Tibial nerve (tissue), 4 donors: ENCODE measurements around the gene RAB3GAP2. TPM values are rescaled to one million over a fixed set of nuclear protein-coding genes. Genes with fewer than 3 reads are reported as not detected.

Experiments used
- DNase-seq, 2 donors: peaks; one replicate each; pipeline ENCODE4 v3.0.0-alpha.2; 2019; ENCODE audit warnings: low spot score in 2 of 2
- H3K27ac ChIP-seq, 4 donors: fragments of 200-600 bp; sonication (generic) in 3 of 4; one replicate each; pipeline ENCODE4 v1.5.1; 2017 to 2019; ENCODE audit warnings: mild to moderate bottlenecking in 1 of 4
- H3K27me3 ChIP-seq, 2 donors: fragments of 200-600 bp; sonication (generic) in 1 of 2; one replicate each; pipeline versions ENCODE4 v1.5.1 to v1.6.0; 2017 to 2019
- H3K36me3 ChIP-seq, 3 donors: fragments of 200-600 bp; sonication (generic); one replicate each; pipeline ENCODE4 v1.5.1; 2018 to 2019
- H3K4me1 ChIP-seq, 4 donors: fragments of 200-600 bp; sonication (generic) in 3 of 4; one replicate each; pipeline ENCODE4 v1.5.1; 2017 to 2019
- H3K4me3 ChIP-seq, 4 donors: fragments of 200-600 bp; sonication (generic) in 3 of 4; one replicate each; pipeline ENCODE4 v1.5.1; 2017 to 2019; ENCODE audit warnings: mild to moderate bottlenecking in 1 of 4, moderate library complexity in 1 of 4
- H3K9me3 ChIP-seq, 4 donors: fragments of 200-600 bp; sonication (generic) in 3 of 4; one replicate each; pipeline ENCODE4 v1.5.1; 2017 to 2019
- EP300 ChIP-seq, 2 donors: sonication (generic); formaldehyde crosslinking; IDR thresholded peaks; one replicate each; pipeline ENCODE4 v1.6.1; 2017; ENCODE audit warnings: antibody characterized with exemption in 2 of 2, mild to moderate bottlenecking in 1 of 2
- POLR2A ChIP-seq, 2 donors: fragments of 450-650 bp; IDR thresholded peaks; one replicate each; pipeline ENCODE4 v1.6.1; 2017; ENCODE audit warnings: antibody characterized with exemption in 2 of 2, mild to moderate bottlenecking in 2 of 2, moderate library complexity in 2 of 2
- WGBS, 2 donors: methylation state at CpG; one replicate each; pipeline ENCODE4 v1.1.5; 2018; 5-methylcytosine and 5-hydroxymethylcytosine counted together
- total RNA-seq, 4 donors: library from RNA; depleted of rRNA; stranded (reverse); fragments of >200 nt; gene quantifications; one replicate each; pipeline ENCODE4 v1.1.0, GENCODE V29; 2016
- TF ChIP-seq, protein P1 (sequence below), 5 experiments: fragments of 200-600 bp in 3 of 5; fragments of 450-650 bp in 2 of 5; sonication (generic) in 3 of 5; IDR thresholded peaks; one replicate each; pipeline ENCODE4 v1.5.1; 2016 to 2019; ENCODE audit warnings: antibody characterized with exemption in 5 of 5, mild to moderate bottlenecking in 3 of 5, moderate library complexity in 2 of 5

The RAB3GAP2 gene
- total RNA-seq, 4 donors from 2014 or later: 30.6 to 36.8 (median 31.2) TPM

GRCh38 chr1:220298470-220299205, 26.4 kb upstream of the RAB3GAP2 start:
- Histone ChIP-seq H3K4me3 (no peak overlapping the region), H3K9me3 (no peaks in the 10 kb centered on the region), H3K4me1 (peaks cover 0 to 22% (median 0%) of the 10 kb centered on the region in 4 donors), H3K36me3 (no peaks in the 10 kb centered on the region), H3K27ac (no peak overlapping the region), H3K27me3 (no peaks in the 10 kb centered on the region)
- no peak for TF ChIP-seq POLR2A (IDR thresholded peaks at IDR 0.05)
- no peak for TF ChIP-seq EP300 (IDR thresholded peaks at IDR 0.05)
- TF ChIP-seq, protein P1, sequence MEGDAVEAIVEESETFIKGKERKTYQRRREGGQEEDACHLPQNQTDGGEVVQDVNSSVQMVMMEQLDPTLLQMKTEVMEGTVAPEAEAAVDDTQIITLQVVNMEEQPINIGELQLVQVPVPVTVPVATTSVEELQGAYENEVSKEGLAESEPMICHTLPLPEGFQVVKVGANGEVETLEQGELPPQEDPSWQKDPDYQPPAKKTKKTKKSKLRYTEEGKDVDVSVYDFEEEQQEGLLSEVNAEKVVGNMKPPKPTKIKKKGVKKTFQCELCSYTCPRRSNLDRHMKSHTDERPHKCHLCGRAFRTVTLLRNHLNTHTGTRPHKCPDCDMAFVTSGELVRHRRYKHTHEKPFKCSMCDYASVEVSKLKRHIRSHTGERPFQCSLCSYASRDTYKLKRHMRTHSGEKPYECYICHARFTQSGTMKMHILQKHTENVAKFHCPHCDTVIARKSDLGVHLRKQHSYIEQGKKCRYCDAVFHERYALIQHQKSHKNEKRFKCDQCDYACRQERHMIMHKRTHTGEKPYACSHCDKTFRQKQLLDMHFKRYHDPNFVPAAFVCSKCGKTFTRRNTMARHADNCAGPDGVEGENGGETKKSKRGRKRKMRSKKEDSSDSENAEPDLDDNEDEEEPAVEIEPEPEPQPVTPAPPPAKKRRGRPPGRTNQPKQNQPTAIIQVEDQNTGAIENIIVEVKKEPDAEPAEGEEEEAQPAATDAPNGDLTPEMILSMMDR (IDR thresholded peaks at IDR 0.05): no peak
- 86 to 88% methylated on average over 8 to 9 of the region's 9 CpGs for WGBS, 2 donors
- DNase-seq: no peak

GRCh38 chr1:220296981-220297380, 24.7 kb upstream of the RAB3GAP2 start:
- Histone ChIP-seq H3K9me3 (no peaks in the 10 kb centered on the region), H3K4me1 (peaks cover 0 to 22% (median 0%) of the 10 kb centered on the region in 4 donors), H3K27ac (no peak overlapping the region), H3K27me3 (no peaks in the 10 kb centered on the region), H3K36me3 (no peaks in the 10 kb centered on the region), H3K4me3 (no peak overlapping the region)
- DNase-seq: no peak
- WGBS, 2 donors: 81 to 88% methylated on average over 1 of the region's 1 CpG
- TF ChIP-seq POLR2A (IDR thresholded peaks at IDR 0.05) (no peak), EP300 (IDR thresholded peaks at IDR 0.05) (no peak)
- TF ChIP-seq, protein P1 (IDR thresholded peaks at IDR 0.05): no peak

DNA sequence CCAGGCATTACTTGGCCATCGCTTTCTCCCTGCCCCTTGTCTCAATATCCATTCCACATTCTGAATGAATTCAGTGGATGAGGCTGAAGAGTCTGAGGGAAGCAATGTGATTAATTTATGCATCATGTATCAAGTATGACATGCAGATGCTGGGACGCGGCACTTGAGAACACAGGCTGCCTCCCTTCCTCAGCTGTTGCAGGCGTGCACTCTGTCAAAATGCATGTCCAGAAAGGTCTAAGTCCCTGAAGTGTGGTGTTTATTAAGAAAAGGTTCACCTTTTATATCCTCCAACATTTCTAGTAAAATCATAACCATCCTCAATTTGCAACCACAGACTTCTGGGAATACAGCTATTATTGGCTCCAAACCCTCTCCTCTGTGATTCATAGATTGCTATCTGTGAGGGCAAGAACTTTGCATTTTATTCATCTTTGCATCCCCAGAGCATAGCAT, 22.6 kb upstream of the RAB3GAP2 start:
- 44 to 48% methylated on average over 4 of the region's 4 CpGs for WGBS, 2 donors
- Histone ChIP-seq H3K9me3 (no peaks in the 10 kb centered on the region), H3K36me3 (no peaks in the 10 kb centered on the region), H3K4me1 (peaks cover 0 to 5% (median 0%) of the 10 kb centered on the region in 4 donors), H3K4me3 (no peak overlapping the region), H3K27ac (no peak overlapping the region), H3K27me3 (no peaks in the 10 kb centered on the region)
- DNase-seq: no peak
- TF ChIP-seq POLR2A (IDR thresholded peaks at IDR 0.05) (no peak), EP300 (IDR thresholded peaks at IDR 0.05) (no peak)
- TF ChIP-seq, protein P1 (IDR thresholded peaks at IDR 0.05): no peak

GRCh38 chr1:220291580-220291979, 19.3 kb upstream of the RAB3GAP2 start:
- H3K4me1 ChIP-seq: peaks cover 0 to 3% (median 0%) of the 10 kb centered on the region in 4 donors
- no peaks in the 10 kb centered on the region for H3K36me3 ChIP-seq
- no peak overlapping the region for H3K27ac ChIP-seq
- H3K27me3 ChIP-seq: no peaks in the 10 kb centered on the region
- no peak for TF ChIP-seq EP300 (IDR thresholded peaks at IDR 0.05)
- TF ChIP-seq, protein P1 (IDR thresholded peaks at IDR 0.05): no peak
- no peak for TF ChIP-seq POLR2A (IDR thresholded peaks at IDR 0.05)
- no peak for DNase-seq
- no peak overlapping the region for H3K4me3 ChIP-seq
- no peaks in the 10 kb centered on the region for H3K9me3 ChIP-seq

DNA sequence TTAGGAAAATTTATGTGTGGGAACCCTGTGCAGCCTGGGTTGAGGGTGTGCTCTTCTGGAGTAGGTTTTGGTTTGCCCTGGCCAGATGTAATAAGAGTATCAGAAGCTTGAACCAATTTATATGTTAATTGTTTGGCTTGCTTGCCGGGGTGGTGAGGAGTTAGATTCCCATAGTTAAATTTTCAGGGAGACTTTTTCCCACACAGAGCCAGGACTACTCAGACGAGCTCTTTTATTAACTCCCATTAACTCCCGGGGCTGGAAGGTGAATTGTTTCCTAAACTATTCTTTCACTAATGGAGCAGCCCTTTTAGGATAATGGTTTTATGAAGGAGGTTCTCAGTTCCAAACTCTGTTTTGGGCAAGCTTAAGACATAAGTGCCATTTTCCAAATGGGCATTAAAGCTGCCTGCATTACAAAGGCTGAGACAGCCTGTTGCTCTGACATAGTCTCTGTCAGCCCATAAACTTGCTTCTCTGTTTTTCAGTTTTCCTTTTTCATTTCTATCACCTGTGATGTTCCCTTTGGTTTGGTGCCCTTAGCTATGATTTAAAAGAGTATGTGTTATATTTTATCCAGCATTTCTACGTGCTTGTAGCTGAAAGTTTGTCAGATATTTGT, 18.0 kb upstream of the RAB3GAP2 start:
- peaks cover 0 to 3% (median 0%) of the 10 kb centered on the region in 4 donors for H3K4me1 ChIP-seq
- DNase-seq: no peak
- no peaks in the 10 kb centered on the region for H3K27me3 ChIP-seq
- no peaks in the 10 kb centered on the region for H3K36me3 ChIP-seq
- H3K27ac ChIP-seq: no peak overlapping the region
- H3K4me3 ChIP-seq: no peak overlapping the region
- no peaks in the 10 kb centered on the region for H3K9me3 ChIP-seq
- 52% methylated on average over 4 of the region's 4 CpGs for WGBS, 2 donors
- TF ChIP-seq POLR2A (IDR thresholded peaks at IDR 0.05): no peak
- TF ChIP-seq, protein P1 (IDR thresholded peaks at IDR 0.05): no peak
- no peak for TF ChIP-seq EP300 (IDR thresholded peaks at IDR 0.05)
